DOHH2 (cell line): ENCODE data around the gene ZNF774.

Experiments
- H3F3A ChIP-seq: fragments of 200-600 bp; sonication (generic), shearing (Covaris generic); 2 replicates; pipeline ENCODE4 v1.6.0; 2016; ENCODE audit warnings: antibody characterized with exemption, mild to moderate bottlenecking; ENCODE audit not compliant: control insufficient read depth, insufficient read depth
- H3K27ac ChIP-seq: fragments of 200-600 bp; sonication (generic); 2 replicates; pipeline ENCODE4 v1.5.1; 2014; ENCODE audit warnings: low read depth, mild to moderate bottlenecking, low read length, moderate library complexity
- H3K27me3 ChIP-seq: fragments of 200-600 bp; sonication (generic); 2 replicates; pipeline ENCODE4 v1.6.1; 2014; ENCODE audit warnings: mild to moderate bottlenecking, low read length, mixed read lengths; ENCODE audit not compliant: control insufficient read depth
- H3K36me3 ChIP-seq: fragments of 200-600 bp; sonication (generic); 2 replicates; pipeline ENCODE4 v1.6.1; 2014; ENCODE audit warnings: mild to moderate bottlenecking, low read length, moderate library complexity, mixed read lengths; ENCODE audit not compliant: control insufficient read depth
- H3K4me1 ChIP-seq: fragments of 200-600 bp; sonication (generic); 2 replicates; pipeline ENCODE4 v1.6.1; 2014; ENCODE audit warnings: mild to moderate bottlenecking, low read length, mixed read lengths; ENCODE audit not compliant: control insufficient read depth
- H3K4me2 ChIP-seq: fragments of 200-600 bp; sonication (generic); 2 replicates; pipeline ENCODE4 v1.6.0; 2014; ENCODE audit warnings: mild to moderate bottlenecking, low read length, moderate library complexity
- H3K4me3 ChIP-seq: fragments of 200-600 bp; sonication (generic); 2 replicates; pipeline ENCODE4 v1.5.1; 2014; ENCODE audit warnings: mild to moderate bottlenecking, low read length, mixed read lengths
- H3K79me2 ChIP-seq: fragments of 200-600 bp; sonication (generic); 2 replicates; pipeline ENCODE4 v1.6.1; 2014; ENCODE audit warnings: mild to moderate bottlenecking, low read length, mixed read lengths; ENCODE audit not compliant: control insufficient read depth
- H3K9me2 ChIP-seq: fragments of 200-600 bp; sonication (generic); replicated peaks from 2 replicates; pipeline ENCODE4 v1.6.1; 2014; ENCODE audit warnings: mild to moderate bottlenecking, low read length, mixed read lengths; ENCODE audit not compliant: control insufficient read depth
- H3K9me3 ChIP-seq: fragments of 200-600 bp; sonication (generic); 2 replicates; pipeline ENCODE4 v1.6.1; 2014; ENCODE audit warnings: antibody characterized with exemption, low read length, mixed read lengths; ENCODE audit not compliant: control insufficient read depth, insufficient read depth
- H4K20me1 ChIP-seq: fragments of 200-600 bp; sonication (generic); 2 replicates; pipeline ENCODE4 v1.6.0; 2014; ENCODE audit warnings: low read depth, mild to moderate bottlenecking, antibody characterized with exemption, low read length, moderate library complexity; ENCODE audit not compliant: control insufficient read depth, insufficient read depth
- EZH2phosphoT487 ChIP-seq: fragments of 200-600 bp; sonication (generic); IDR thresholded peaks from 2 replicates; pipeline ENCODE4 v1.6.1; 2017; ENCODE audit warnings: borderline replicate concordance, mild to moderate bottlenecking, antibody characterized with exemption, low read length, moderate library complexity, mixed read lengths
- TF ChIP-seq, protein P1 (sequence below): fragments of 200-600 bp; sonication (generic); IDR thresholded peaks from one replicate; pipeline ENCODE4 v1.5.1; 2014; ENCODE audit warnings: antibody characterized with exemption, mild to moderate bottlenecking, low read depth, low read length; ENCODE audit not compliant: poor library complexity, severe bottlenecking

ZNF774 gene

DNA sequence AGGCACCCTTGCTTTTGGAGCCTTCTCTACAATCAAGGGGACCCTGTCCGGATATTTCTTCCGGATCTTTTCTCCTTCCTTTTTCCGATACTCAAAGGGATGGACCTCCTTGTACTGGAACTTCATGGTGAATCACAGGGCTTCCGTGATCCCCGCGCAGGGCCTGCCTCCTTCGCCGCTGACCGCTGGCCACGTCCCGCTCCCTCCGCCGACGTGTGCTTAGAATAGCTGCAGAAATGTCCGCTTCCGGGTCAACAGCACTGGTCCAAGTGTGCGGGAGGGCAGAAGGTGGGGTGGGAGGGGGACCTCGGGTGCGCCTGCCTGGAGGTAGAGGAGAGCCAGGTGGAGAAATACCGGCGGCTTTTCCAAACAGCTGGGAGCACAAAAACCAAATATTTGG lies 3.0 kb upstream of the ZNF774 start:
- no peaks in the 10 kb centered on the region for H3F3A ChIP-seq
- TF ChIP-seq, protein P1, sequence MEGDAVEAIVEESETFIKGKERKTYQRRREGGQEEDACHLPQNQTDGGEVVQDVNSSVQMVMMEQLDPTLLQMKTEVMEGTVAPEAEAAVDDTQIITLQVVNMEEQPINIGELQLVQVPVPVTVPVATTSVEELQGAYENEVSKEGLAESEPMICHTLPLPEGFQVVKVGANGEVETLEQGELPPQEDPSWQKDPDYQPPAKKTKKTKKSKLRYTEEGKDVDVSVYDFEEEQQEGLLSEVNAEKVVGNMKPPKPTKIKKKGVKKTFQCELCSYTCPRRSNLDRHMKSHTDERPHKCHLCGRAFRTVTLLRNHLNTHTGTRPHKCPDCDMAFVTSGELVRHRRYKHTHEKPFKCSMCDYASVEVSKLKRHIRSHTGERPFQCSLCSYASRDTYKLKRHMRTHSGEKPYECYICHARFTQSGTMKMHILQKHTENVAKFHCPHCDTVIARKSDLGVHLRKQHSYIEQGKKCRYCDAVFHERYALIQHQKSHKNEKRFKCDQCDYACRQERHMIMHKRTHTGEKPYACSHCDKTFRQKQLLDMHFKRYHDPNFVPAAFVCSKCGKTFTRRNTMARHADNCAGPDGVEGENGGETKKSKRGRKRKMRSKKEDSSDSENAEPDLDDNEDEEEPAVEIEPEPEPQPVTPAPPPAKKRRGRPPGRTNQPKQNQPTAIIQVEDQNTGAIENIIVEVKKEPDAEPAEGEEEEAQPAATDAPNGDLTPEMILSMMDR, result no peak
- TF ChIP-seq EZH2phosphoT487, result no peak
- no peak overlapping the region for H3K27ac ChIP-seq
- no peak overlapping the region for H3K4me2 ChIP-seq
- no peaks in the 10 kb centered on the region for H4K20me1 ChIP-seq
- H3K27me3 ChIP-seq, result no peaks in the 10 kb centered on the region
- H3K9me3 ChIP-seq, result no peaks in the 10 kb centered on the region
- H3K9me2 ChIP-seq, result no peaks in the 10 kb centered on the region
- H3K4me1 ChIP-seq, result peaks cover 8% of the 10 kb centered on the region
- H3K4me3 ChIP-seq, result no peak overlapping the region
- H3K36me3 ChIP-seq, result no peaks in the 10 kb centered on the region
- no peaks in the 10 kb centered on the region for H3K79me2 ChIP-seq

- Histone ChIP-seq H4K20me1 (no peaks in the 10 kb centered on the region), H3K4me2 (no peak overlapping the region), H3K4me3 (no peak overlapping the region), H3K4me1 (peaks cover 8% of the 10 kb centered on the region), H3K27me3 (no peaks in the 10 kb centered on the region), H3F3A (no peaks in the 10 kb centered on the region), H3K79me2 (no peaks in the 10 kb centered on the region), H3K9me3 (no peaks in the 10 kb centered on the region), H3K36me3 (no peaks in the 10 kb centered on the region), H3K9me2 (no peaks in the 10 kb centered on the region), H3K27ac (no peak overlapping the region)
- TF ChIP-seq EZH2phosphoT487, result no peak
- TF ChIP-seq, protein P1, result no peak
These were observed 2.3 kb upstream of the ZNF774 start for GRCh38 chr15:90349821-90350220.

DNA sequence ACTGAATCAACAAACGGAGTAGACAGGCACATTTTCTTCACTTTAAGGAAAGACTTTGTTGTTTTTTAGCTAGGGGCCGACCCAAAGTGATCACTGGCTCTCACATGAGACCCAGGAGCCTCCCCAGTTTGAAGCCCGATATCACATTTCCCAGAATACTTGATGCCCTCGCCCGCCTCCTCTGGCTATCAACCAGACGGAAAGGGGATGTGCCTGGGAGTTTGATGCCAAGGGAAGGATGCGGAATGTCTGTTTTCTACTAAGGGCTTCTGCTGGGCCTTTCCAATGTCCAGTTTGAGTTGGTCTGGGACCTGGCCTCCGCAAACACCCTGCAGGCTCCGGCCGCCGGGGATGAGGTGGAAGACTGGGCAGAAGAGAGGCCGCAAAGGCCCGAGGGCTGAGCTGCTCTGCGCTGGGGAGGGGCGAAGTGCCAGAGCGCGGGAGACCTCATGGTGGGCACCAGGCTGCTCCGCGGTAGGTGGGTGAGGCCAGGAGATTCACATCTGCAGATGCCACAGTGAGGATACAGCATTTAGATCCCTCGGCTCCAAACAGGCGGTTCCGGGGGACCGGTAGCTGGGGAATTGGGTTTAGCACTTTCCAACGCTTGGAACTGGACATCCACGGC lies 491 bp upstream of the ZNF774 start:
- TF ChIP-seq, protein P1, result no peak
- TF ChIP-seq EZH2phosphoT487, result no peak
- no peaks in the 10 kb centered on the region for H3K79me2 ChIP-seq
- no peaks in the 10 kb centered on the region for H3K9me3 ChIP-seq
- no peaks in the 10 kb centered on the region for H3K36me3 ChIP-seq
- H3K4me1 ChIP-seq, result peaks cover 8% of the 10 kb centered on the region
- peak overlapping the region; percentile 81 for H3K4me3 ChIP-seq
- no peaks in the 10 kb centered on the region for H3K27me3 ChIP-seq
- H3F3A ChIP-seq, result no peaks in the 10 kb centered on the region
- H3K9me2 ChIP-seq, result no peaks in the 10 kb centered on the region
- H4K20me1 ChIP-seq, result no peaks in the 10 kb centered on the region
- H3K4me2 ChIP-seq, result peak overlapping the region; percentile 76
- H3K27ac ChIP-seq, result no peak overlapping the region
